Measurements from ENCODE around the gene MX2. TPM values are rescaled to one million over a fixed set of nuclear protein-coding genes. Genes with fewer than 3 reads are reported as not detected.

MX2 gene
- total and polyA plus RNA-seq, 5 donors from 2014 or later = 34.8 to 119 (median 49.2) TPM

DNA sequence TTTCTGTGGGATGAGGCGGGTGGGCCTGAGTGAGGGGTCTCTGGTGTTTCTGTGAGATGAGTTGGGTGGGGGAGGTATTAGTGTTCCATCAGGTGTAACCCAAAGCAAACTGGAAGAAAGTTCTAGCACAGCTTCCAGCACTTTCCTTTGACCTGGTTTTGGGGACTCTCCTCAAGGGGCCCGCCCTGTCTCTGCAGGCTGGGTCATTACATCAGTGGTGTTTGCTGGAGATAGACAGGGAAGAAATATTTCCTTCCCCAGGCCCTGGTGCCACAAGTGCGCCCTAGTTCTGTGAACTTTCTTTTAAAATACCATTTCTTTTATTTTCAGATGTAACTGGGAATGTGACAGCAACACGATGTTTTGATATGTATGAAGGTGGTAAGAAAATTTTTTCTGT, 16.5 kb upstream of the MX2 start:
- H3K9me3 Mint-ChIP-seq = peaks cover 0 to 7% (median 3%) of the 10 kb centered on the region in 7 donors
- peaks cover 29% of the 10 kb centered on the region for H3K27me3 Mint-ChIP-seq
- Histone ChIP-seq H3K27me3 (ENCODE audit: control insufficient read depth, insufficient read depth, low read length) (peaks cover 8% of the 10 kb centered on the region), H3K4me1 (ENCODE audit: control insufficient read depth, insufficient read depth, low read length, poor library complexity, severe bottlenecking) (no peaks in the 10 kb centered on the region), H3K9me3 (ENCODE audit: control insufficient read depth in 2 of 2, low read length in 2 of 2) (peaks cover 0 to 6% of the 10 kb centered on the region in 2 experiments), H3K27ac (ENCODE audit: insufficient read depth, low read length, poor library complexity, severe bottlenecking) (no peak overlapping the region), H3K36me3 (ENCODE audit: control insufficient read depth, insufficient read depth, low read length) (no peaks in the 10 kb centered on the region), H3K4me3 (ENCODE audit: low read depth, low read length) (no peak overlapping the region)
- no peak overlapping the region for H3K27ac Mint-ChIP-seq
- H3K4me1 Mint-ChIP-seq = no peaks in the 10 kb centered on the region
- H3K4me3 Mint-ChIP-seq = no peak overlapping the region
- no peak for DNase-seq
- no peaks in the 10 kb centered on the region for H3K36me3 Mint-ChIP-seq
- no peak for ATAC-seq (ENCODE audit: low read depth in 2 of 2)

DNA sequence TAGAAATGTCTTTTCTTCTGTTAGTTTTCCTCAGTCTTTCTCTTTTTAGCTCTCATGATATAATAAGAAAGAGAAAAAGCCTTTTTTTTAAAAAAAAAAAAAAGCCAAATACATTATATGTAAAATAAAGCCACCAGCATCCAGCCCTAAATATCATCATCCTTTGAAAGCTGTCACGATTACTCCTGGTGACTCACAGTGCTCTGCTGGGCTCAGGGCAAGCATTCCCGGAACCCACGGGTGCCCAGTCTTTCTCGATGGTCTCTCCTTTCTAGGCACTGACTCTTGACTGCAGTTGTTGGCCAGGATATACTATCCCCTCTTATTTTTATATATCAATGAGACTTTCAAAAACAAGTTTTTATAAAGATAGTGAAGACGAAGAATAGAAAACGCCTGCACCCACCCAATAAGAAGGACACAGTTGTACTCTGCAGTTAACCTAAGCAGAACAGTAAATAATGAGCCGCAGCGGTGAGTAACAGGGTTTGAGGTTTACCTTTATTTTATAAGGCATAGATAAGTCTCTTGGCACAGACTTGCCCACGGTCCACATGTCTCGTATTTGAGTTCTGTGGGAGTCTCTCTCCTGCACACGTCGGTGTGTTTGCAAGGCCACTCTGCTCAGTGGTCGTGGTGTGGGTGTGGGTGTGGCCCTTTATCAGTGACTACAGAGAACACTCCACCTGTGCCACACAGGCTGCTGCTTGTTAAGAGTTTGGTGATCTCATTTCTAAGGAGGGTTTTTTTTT, 15.7 kb upstream of the MX2 start:
- no peaks in the 10 kb centered on the region for H3K36me3 ChIP-seq (ENCODE audit: control insufficient read depth, insufficient read depth, low read length)
- Mint-ChIP-seq H3K4me1 (no peaks in the 10 kb centered on the region), H3K27me3 (peaks cover 29% of the 10 kb centered on the region), H3K4me3 (no peak overlapping the region), H3K9me3 (peaks cover 0 to 7% (median 3%) of the 10 kb centered on the region in 7 donors), H3K27ac (no peak overlapping the region), H3K36me3 (no peaks in the 10 kb centered on the region)
- H3K4me1 ChIP-seq (ENCODE audit: control insufficient read depth, insufficient read depth, low read length, poor library complexity, severe bottlenecking) = no peaks in the 10 kb centered on the region
- H3K27me3 ChIP-seq (ENCODE audit: control insufficient read depth, insufficient read depth, low read length) = peaks cover 8% of the 10 kb centered on the region
- DNase-seq = no peak
- peaks cover 0 to 6% of the 10 kb centered on the region in 2 experiments for H3K9me3 ChIP-seq (ENCODE audit: control insufficient read depth in 2 of 2, low read length in 2 of 2)
- no peak overlapping the region for H3K4me3 ChIP-seq (ENCODE audit: low read depth, low read length)
- H3K27ac ChIP-seq (ENCODE audit: insufficient read depth, low read length, poor library complexity, severe bottlenecking) = no peak overlapping the region
- ATAC-seq (ENCODE audit: low read depth in 2 of 2) = no peak

DNA sequence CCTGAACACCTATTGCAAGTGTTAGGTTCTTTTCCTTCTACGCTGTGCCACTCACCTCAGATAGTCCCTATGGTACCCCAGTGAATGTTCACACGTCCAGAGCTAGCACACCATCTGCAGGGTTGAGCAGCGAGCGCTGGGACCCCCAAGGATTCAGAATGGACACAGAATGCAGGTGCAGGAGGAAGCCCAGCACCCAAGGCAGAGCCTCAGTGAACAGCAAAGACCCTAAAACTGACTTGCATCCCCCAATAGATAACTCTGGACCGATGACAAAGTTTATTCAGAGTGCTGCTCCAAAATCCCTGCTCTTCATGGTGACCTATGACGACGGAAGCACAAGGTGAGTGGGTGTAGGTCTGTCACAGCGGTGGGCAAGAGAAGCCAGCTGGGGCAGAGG, 15.1 kb upstream of the MX2 start:
- Histone ChIP-seq H3K27me3 (ENCODE audit: control insufficient read depth, insufficient read depth, low read length) (peaks cover 3% of the 10 kb centered on the region), H3K27ac (ENCODE audit: insufficient read depth, low read length, poor library complexity, severe bottlenecking) (no peak overlapping the region), H3K9me3 (ENCODE audit: control insufficient read depth in 2 of 2, low read length in 2 of 2) (peaks cover 0 to 6% of the 10 kb centered on the region in 2 experiments), H3K4me3 (ENCODE audit: low read depth, low read length) (no peak overlapping the region), H3K4me1 (ENCODE audit: control insufficient read depth, insufficient read depth, low read length, poor library complexity, severe bottlenecking) (no peaks in the 10 kb centered on the region), H3K36me3 (ENCODE audit: control insufficient read depth, insufficient read depth, low read length) (no peaks in the 10 kb centered on the region)
- peaks cover 0 to 7% (median 3%) of the 10 kb centered on the region in 7 donors for H3K9me3 Mint-ChIP-seq
- peaks cover 26% of the 10 kb centered on the region for H3K27me3 Mint-ChIP-seq
- DNase-seq = no peak
- ATAC-seq (ENCODE audit: low read depth in 2 of 2) = no peak
- H3K36me3 Mint-ChIP-seq = no peaks in the 10 kb centered on the region
- H3K27ac Mint-ChIP-seq = no peak overlapping the region
- no peak overlapping the region for H3K4me3 Mint-ChIP-seq
- H3K4me1 Mint-ChIP-seq = no peaks in the 10 kb centered on the region

DNA sequence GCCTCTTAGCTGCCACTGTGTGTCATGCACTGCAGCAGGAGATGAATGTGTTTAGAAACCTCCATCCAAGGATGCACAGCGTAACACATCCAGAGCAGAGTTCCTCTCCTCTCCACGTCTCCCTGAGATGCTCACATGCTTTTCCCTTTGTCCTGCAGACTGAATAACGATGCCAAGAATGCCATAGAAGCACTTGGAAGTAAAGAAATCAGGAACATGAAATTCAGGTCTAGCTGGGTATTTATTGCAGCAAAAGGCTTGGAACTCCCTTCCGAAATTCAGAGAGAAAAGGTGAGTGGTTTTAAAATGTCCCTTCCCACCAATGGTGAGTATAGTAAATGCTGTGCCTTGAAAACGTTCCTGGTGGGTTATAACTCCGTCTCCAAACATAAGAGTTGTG, 13.4 kb upstream of the MX2 start:
- no peaks in the 10 kb centered on the region for H3K4me1 Mint-ChIP-seq
- ATAC-seq (ENCODE audit: low read depth in 2 of 2) = no peak

GRCh38 chr21:41349126-41349525, 12.7 kb upstream of the MX2 start:
- Mint-ChIP-seq H3K36me3 (no peaks in the 10 kb centered on the region), H3K4me3 (no peak overlapping the region), H3K27ac (no peak overlapping the region), H3K4me1 (no peaks in the 10 kb centered on the region), H3K9me3 (no peaks in the 10 kb centered on the region), H3K27me3 (peaks cover 26% of the 10 kb centered on the region)
- ATAC-seq (ENCODE audit: low read depth in 2 of 2) (no peak), DNase-seq (no peak)
- H3K36me3 ChIP-seq (ENCODE audit: control insufficient read depth, insufficient read depth, low read length) = no peaks in the 10 kb centered on the region
- no peak overlapping the region for H3K27ac ChIP-seq (ENCODE audit: insufficient read depth, low read length, poor library complexity, severe bottlenecking)
- no peaks in the 10 kb centered on the region for H3K4me1 ChIP-seq (ENCODE audit: control insufficient read depth, insufficient read depth, low read length, poor library complexity, severe bottlenecking)
- no peak overlapping the region for H3K4me3 ChIP-seq (ENCODE audit: low read depth, low read length)
- H3K9me3 ChIP-seq (ENCODE audit: control insufficient read depth in 2 of 2, low read length in 2 of 2) = no peaks in the 10 kb centered on the region
- peaks cover 4% of the 10 kb centered on the region for H3K27me3 ChIP-seq (ENCODE audit: control insufficient read depth, insufficient read depth, low read length)

More for the DNA sequence above, 13.4 kb upstream of the MX2 start:
- H3K4me1 ChIP-seq (ENCODE audit: control insufficient read depth, insufficient read depth, low read length, poor library complexity, severe bottlenecking) = no peaks in the 10 kb centered on the region
- Mint-ChIP-seq H3K36me3 (no peaks in the 10 kb centered on the region), H3K27me3 (peaks cover 26% of the 10 kb centered on the region), H3K4me3 (no peak overlapping the region), H3K9me3 (no peaks in the 10 kb centered on the region), H3K27ac (no peak overlapping the region)
- H3K27ac ChIP-seq (ENCODE audit: insufficient read depth, low read length, poor library complexity, severe bottlenecking) = no peak overlapping the region
- H3K27me3 ChIP-seq (ENCODE audit: control insufficient read depth, insufficient read depth, low read length) = peaks cover 4% of the 10 kb centered on the region
- H3K36me3 ChIP-seq (ENCODE audit: control insufficient read depth, insufficient read depth, low read length) = no peaks in the 10 kb centered on the region
- no peaks in the 10 kb centered on the region for H3K9me3 ChIP-seq (ENCODE audit: control insufficient read depth in 2 of 2, low read length in 2 of 2)
- no peak overlapping the region for H3K4me3 ChIP-seq (ENCODE audit: low read depth, low read length)
- no peak for DNase-seq

DNA sequence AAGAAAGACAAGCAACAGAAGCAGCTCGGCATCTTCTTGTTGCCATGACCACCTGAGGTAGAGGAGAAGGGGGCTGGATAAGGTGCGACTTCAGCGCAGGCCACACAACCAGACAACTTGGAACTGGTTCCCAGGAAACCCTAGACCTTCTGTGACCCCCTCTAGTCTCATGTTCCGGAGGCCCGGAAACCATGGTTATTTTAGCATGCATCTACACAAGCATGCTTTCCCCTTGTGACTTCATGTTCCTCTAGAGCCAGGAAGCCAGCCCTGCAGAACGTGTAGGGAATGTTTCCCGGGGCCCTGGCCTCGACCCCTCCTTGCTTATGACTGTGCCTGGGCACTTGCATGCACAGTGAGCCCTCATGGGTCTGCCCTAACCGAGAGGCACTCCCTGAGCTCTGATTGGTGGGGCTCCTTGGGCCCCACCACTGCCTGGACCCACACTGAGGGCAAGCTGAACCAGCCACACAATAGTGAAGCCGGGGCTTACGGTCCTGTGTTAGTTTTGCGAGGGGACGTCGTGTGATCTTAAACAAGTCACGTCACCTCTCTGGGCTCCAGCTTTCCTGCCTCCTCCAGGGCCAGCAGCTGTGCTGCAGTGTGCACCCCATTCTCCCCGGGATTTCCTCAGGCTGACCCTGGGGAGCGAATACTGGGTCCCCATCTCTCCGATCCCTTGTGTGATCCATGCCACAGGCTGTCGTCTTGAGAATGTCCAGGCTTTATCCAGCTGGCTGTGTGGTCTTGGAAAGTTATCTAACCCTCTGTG, 12.0 kb upstream of the MX2 start:
- Histone ChIP-seq H3K4me3 (ENCODE audit: low read depth, low read length) (no peak overlapping the region), H3K27ac (ENCODE audit: insufficient read depth, low read length, poor library complexity, severe bottlenecking) (no peak overlapping the region), H3K4me1 (ENCODE audit: control insufficient read depth, insufficient read depth, low read length, poor library complexity, severe bottlenecking) (no peaks in the 10 kb centered on the region), H3K9me3 (ENCODE audit: control insufficient read depth in 2 of 2, low read length in 2 of 2) (no peaks in the 10 kb centered on the region), H3K36me3 (ENCODE audit: control insufficient read depth, insufficient read depth, low read length) (no peaks in the 10 kb centered on the region), H3K27me3 (ENCODE audit: control insufficient read depth, insufficient read depth, low read length) (peaks cover 4% of the 10 kb centered on the region)
- Mint-ChIP-seq H3K4me3 (no peak overlapping the region), H3K36me3 (no peaks in the 10 kb centered on the region), H3K27ac (no peak overlapping the region), H3K27me3 (peaks cover 32% of the 10 kb centered on the region), H3K4me1 (no peaks in the 10 kb centered on the region), H3K9me3 (peaks cover 0 to 1% (median 0%) of the 10 kb centered on the region in 7 donors)
- DNase-seq = no peak
- ATAC-seq (ENCODE audit: low read depth in 2 of 2) = no peak

GRCh38 chr21:41350436-41351155, 11.2 kb upstream of the MX2 start:
- Histone ChIP-seq H3K36me3 (ENCODE audit: control insufficient read depth, insufficient read depth, low read length) (no peaks in the 10 kb centered on the region), H3K4me3 (ENCODE audit: low read depth, low read length) (no peak overlapping the region), H3K27me3 (ENCODE audit: control insufficient read depth, insufficient read depth, low read length) (peaks cover 5% of the 10 kb centered on the region), H3K27ac (ENCODE audit: insufficient read depth, low read length, poor library complexity, severe bottlenecking) (no peak overlapping the region), H3K9me3 (ENCODE audit: control insufficient read depth in 2 of 2, low read length in 2 of 2) (no peaks in the 10 kb centered on the region), H3K4me1 (ENCODE audit: control insufficient read depth, insufficient read depth, low read length, poor library complexity, severe bottlenecking) (no peaks in the 10 kb centered on the region)
- no peak overlapping the region for H3K4me3 Mint-ChIP-seq
- peaks cover 36% of the 10 kb centered on the region for H3K27me3 Mint-ChIP-seq
- no peaks in the 10 kb centered on the region for H3K4me1 Mint-ChIP-seq
- no peak for DNase-seq
- H3K36me3 Mint-ChIP-seq = no peaks in the 10 kb centered on the region
- no peak overlapping the region for H3K27ac Mint-ChIP-seq
- ATAC-seq (ENCODE audit: low read depth in 2 of 2) = no peak
- peaks cover 0 to 1% (median 0%) of the 10 kb centered on the region in 7 donors for H3K9me3 Mint-ChIP-seq

Measured in CD4-positive, CD25-positive, alpha-beta regulatory T cell (primary cell).